Sigmoid colon (tissue), 4 donors: ENCODE results near the gene POLR2B.

Experiments used
- CTCF ChIP-seq, 4 experiments: fragments of 450-650 bp in 3 of 4; fragments of 200-600 bp in 1 of 4; IDR thresholded peaks; one replicate each; pipeline ENCODE4 v1.5.1; 2016 to 2019; ENCODE audit warnings: antibody characterized with exemption in 4 of 4, mild to moderate bottlenecking in 3 of 4, moderate library complexity in 2 of 4
- EP300 ChIP-seq, 4 donors: sonication (generic); formaldehyde crosslinking; IDR thresholded peaks; one replicate each; pipeline ENCODE4 v1.6.1; 2017; ENCODE audit warnings: antibody characterized with exemption in 4 of 4
- POLR2A ChIP-seq, 2 donors: fragments of 450-650 bp; IDR thresholded peaks; one replicate each; pipeline ENCODE4 v1.6.1; 2016; ENCODE audit warnings: antibody characterized with exemption in 2 of 2, mild to moderate bottlenecking in 2 of 2, moderate library complexity in 2 of 2
- POLR2AphosphoS5 ChIP-seq, 4 donors: sonication (generic); formaldehyde crosslinking; IDR thresholded peaks; one replicate each; pipeline ENCODE4 v1.6.1; 2017; ENCODE audit warnings: antibody characterized with exemption in 4 of 4

- TF ChIP-seq POLR2AphosphoS5 (IDR thresholded peaks at IDR 0.05) (no peak), POLR2A (IDR thresholded peaks at IDR 0.05) (no peak), CTCF (IDR thresholded peaks at IDR 0.05) (no peak), EP300 (IDR thresholded peaks at IDR 0.05) (no peak)
Observed at GRCh38 chr4:56972809-56973208, 5.9 kb upstream of the POLR2B start.
